ENCODE measurements around the gene FNIP2.

The FNIP2 gene

DNA sequence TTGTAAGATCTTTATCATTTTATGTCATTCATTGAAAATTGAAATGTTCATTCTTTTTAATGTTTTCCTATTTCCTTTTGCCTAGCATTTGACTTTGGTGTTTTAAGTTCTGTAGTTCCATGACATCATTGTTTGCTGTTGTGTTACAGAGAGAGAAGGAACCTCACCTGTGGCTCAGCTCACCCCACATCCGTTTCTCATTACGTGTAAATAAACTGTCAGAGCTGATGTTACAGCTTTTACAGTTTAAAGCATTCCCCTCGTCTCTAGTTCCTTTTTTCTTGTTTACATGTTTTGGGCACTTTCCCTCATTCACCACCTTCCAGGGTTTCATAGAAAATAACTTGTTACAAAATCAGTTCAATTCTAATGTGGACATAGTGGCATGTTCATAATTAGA, 137.2 kb downstream of the FNIP2 start:
- Histone ChIP-seq H3K4me2 (ENCODE audit: low read depth, low read length, poor library complexity, severe bottlenecking) (no peak overlapping the region), H3K4me3 (ENCODE audit: low read length, poor library complexity, severe bottlenecking) (no peak overlapping the region), H3F3A (ENCODE audit: low read depth) (no peaks in the 10 kb centered on the region), H3K36me3 (ENCODE audit: insufficient read depth, low read length) (peaks cover 34% of the 10 kb centered on the region; the same call in 1 of the 2 replicates), H3K79me2 (ENCODE audit: insufficient read depth, low read length) (no peaks in the 10 kb centered on the region), H2AFZ (ENCODE audit: low read length) (no peak overlapping the region), H3K9ac (ENCODE audit: low read depth, low read length, poor library complexity, severe bottlenecking) (no peak overlapping the region), H3K4me1 (ENCODE audit: insufficient read depth, low read length, poor library complexity, severe bottlenecking) (peaks cover 5% of the 10 kb centered on the region), H3K9me3 (ENCODE audit: insufficient read depth, low read depth, low read length) (no peaks in the 10 kb centered on the region), H3K9me2 (replicated peaks; ENCODE audit: low read depth, low read length) (no peaks in the 10 kb centered on the region), H3K27me3 (ENCODE audit: insufficient read depth, low read length, poor library complexity, severe bottlenecking) (no peaks in the 10 kb centered on the region), H4K20me1 (ENCODE audit: insufficient read depth, low read length, poor library complexity, severe bottlenecking) (no peaks in the 10 kb centered on the region)
- TF ChIP-seq EZH2phosphoT487 (IDR thresholded peaks at IDR 0.05; ENCODE audit: borderline replicate concordance) (no peak), CTCF (conservative IDR thresholded peaks at IDR 0.05; ENCODE audit: low read length) (no peak)

GRCh38 chr4:158912390-158912789, 143.6 kb downstream of the FNIP2 start:
- H3F3A ChIP-seq (ENCODE audit: low read depth), result no peaks in the 10 kb centered on the region
- H3K4me1 ChIP-seq (ENCODE audit: insufficient read depth, low read length, poor library complexity, severe bottlenecking), result no peaks in the 10 kb centered on the region
- H3K36me3 ChIP-seq (ENCODE audit: insufficient read depth, low read length), result no peaks in the 10 kb centered on the region

GRCh38 chr4:158912806-158913205, 144.0 kb downstream of the FNIP2 start:
- Histone ChIP-seq H2AFZ (ENCODE audit: low read length) (no peak overlapping the region), H3K9ac (ENCODE audit: low read depth, low read length, poor library complexity, severe bottlenecking) (no peak overlapping the region), H3K4me1 (ENCODE audit: insufficient read depth, low read length, poor library complexity, severe bottlenecking) (no peaks in the 10 kb centered on the region), H3K4me3 (ENCODE audit: low read length, poor library complexity, severe bottlenecking) (no peak overlapping the region), H3K27me3 (ENCODE audit: insufficient read depth, low read length, poor library complexity, severe bottlenecking) (no peaks in the 10 kb centered on the region), H3K9me3 (ENCODE audit: insufficient read depth, low read depth, low read length) (no peaks in the 10 kb centered on the region), H3K9me2 (replicated peaks; ENCODE audit: low read depth, low read length) (no peaks in the 10 kb centered on the region), H3K4me2 (ENCODE audit: low read depth, low read length, poor library complexity, severe bottlenecking) (no peak overlapping the region), H3K79me2 (ENCODE audit: insufficient read depth, low read length) (no peaks in the 10 kb centered on the region), H3F3A (ENCODE audit: low read depth) (no peaks in the 10 kb centered on the region), H3K36me3 (ENCODE audit: insufficient read depth, low read length) (no peaks in the 10 kb centered on the region), H4K20me1 (ENCODE audit: insufficient read depth, low read length, poor library complexity, severe bottlenecking) (no peaks in the 10 kb centered on the region)
- no peak for TF ChIP-seq CTCF (conservative IDR thresholded peaks at IDR 0.05; ENCODE audit: low read length)
- TF ChIP-seq EZH2phosphoT487 (IDR thresholded peaks at IDR 0.05; ENCODE audit: borderline replicate concordance), result no peak

More at GRCh38 chr4:158912390-158912789, 143.6 kb downstream of the FNIP2 start:
- Histone ChIP-seq H3K27me3 (ENCODE audit: insufficient read depth, low read length, poor library complexity, severe bottlenecking) (no peaks in the 10 kb centered on the region), H3K9ac (ENCODE audit: low read depth, low read length, poor library complexity, severe bottlenecking) (no peak overlapping the region), H3K79me2 (ENCODE audit: insufficient read depth, low read length) (no peaks in the 10 kb centered on the region), H3K9me3 (ENCODE audit: insufficient read depth, low read depth, low read length) (no peaks in the 10 kb centered on the region), H3K4me3 (ENCODE audit: low read length, poor library complexity, severe bottlenecking) (no peak overlapping the region), H3K4me2 (ENCODE audit: low read depth, low read length, poor library complexity, severe bottlenecking) (no peak overlapping the region), H2AFZ (ENCODE audit: low read length) (no peak overlapping the region), H4K20me1 (ENCODE audit: insufficient read depth, low read length, poor library complexity, severe bottlenecking) (no peaks in the 10 kb centered on the region), H3K9me2 (replicated peaks; ENCODE audit: low read depth, low read length) (no peaks in the 10 kb centered on the region)
- TF ChIP-seq CTCF (conservative IDR thresholded peaks at IDR 0.05; ENCODE audit: low read length) (no peak), EZH2phosphoT487 (IDR thresholded peaks at IDR 0.05; ENCODE audit: borderline replicate concordance) (no peak)
